HepG2 (cell line): ENCODE results near the gene TRPT1. TPM values are rescaled to one million over a fixed set of nuclear protein-coding genes. Genes with fewer than 3 reads are reported as not detected.

Experiments used
- AGO2 ChIP-seq: fragments of 200-400 bp; formaldehyde crosslinking; optimal IDR thresholded peaks from 2 replicates; pipeline ENCODE3; 2017; ENCODE audit warnings: mild to moderate bottlenecking, low read depth, low read length, moderate library complexity
- ATF7-NPFF ChIP-seq: sonication (generic); formaldehyde crosslinking; IDR thresholded peaks from 2 replicates; pipeline ENCODE4 v1.8.1; 2023; ENCODE audit warnings: mild to moderate bottlenecking, low read depth, missing genetic modification reagents, moderate library complexity
- DRAP1 ChIP-seq: IDR thresholded peaks from 2 replicates; pipeline ENCODE4 v1.6.1; 2016; ENCODE audit warnings: missing genetic modification reagents, missing compliant biosample characterization
- E2F5 ChIP-seq: sonication (generic); formaldehyde crosslinking; conservative IDR thresholded peaks from 2 replicates; pipeline ENCODE4 v1.4.0; 2020; ENCODE audit warnings: missing genetic modification reagents
- FOSL2 ChIP-seq: sonication (generic); formaldehyde crosslinking; IDR thresholded peaks from 2 replicates; pipeline ENCODE4 v1.4.0; 2020; ENCODE audit warnings: missing genetic modification reagents
- HNF1B ChIP-seq: sonication (generic); formaldehyde crosslinking; IDR thresholded peaks from 2 replicates; pipeline ENCODE4 v1.5.1; 2020; ENCODE audit warnings: mild to moderate bottlenecking, moderate library complexity, missing genetic modification reagents
- HNRNPK ChIP-seq: fragments of 200-400 bp; formaldehyde crosslinking; IDR thresholded peaks from 2 replicates; pipeline ENCODE4 v1.6.1; 2018; ENCODE audit warnings: low read length, low read depth, moderate library complexity, mild to moderate bottlenecking; ENCODE audit not compliant: poor library complexity, severe bottlenecking
- HOXA3 ChIP-seq: sonication (generic); formaldehyde crosslinking; IDR thresholded peaks from 2 replicates; pipeline ENCODE4 v1.5.0; 2020; ENCODE audit warnings: missing genetic modification reagents
- KDM3A ChIP-seq: IDR thresholded peaks from 2 replicates; pipeline ENCODE4 v1.6.1; 2018; ENCODE audit warnings: low read depth, missing compliant biosample characterization
- MEIS2 ChIP-seq: sonication (generic); formaldehyde crosslinking; IDR thresholded peaks from 2 replicates; pipeline ENCODE4 v1.9.0; 2021; ENCODE audit warnings: mild to moderate bottlenecking, missing genetic modification reagents
- SIN3A ChIP-seq: IDR thresholded peaks from 2 replicates; pipeline ENCODE4 v1.6.1; 2011; ENCODE audit warnings: low read depth, mild to moderate bottlenecking, control low read depth, low read length, borderline replicate concordance
- SIX4 ChIP-seq: sonication (generic); formaldehyde crosslinking; IDR thresholded peaks from 2 replicates; pipeline ENCODE4 v1.4.0; 2020; ENCODE audit warnings: missing genetic modification reagents
- SRSF1 ChIP-seq: fragments of 200-400 bp; formaldehyde crosslinking; optimal IDR thresholded peaks from 2 replicates; pipeline ENCODE3; 2017; ENCODE audit warnings: mild to moderate bottlenecking, low read depth, low read length, moderate library complexity
- TP53 ChIP-seq: sonication (generic); formaldehyde crosslinking; conservative IDR thresholded peaks from 2 replicates; pipeline ENCODE4 v1.4.0; 2020; ENCODE audit warnings: missing genetic modification reagents
- TSC22D2 ChIP-seq: sonication (generic); formaldehyde crosslinking; IDR thresholded peaks from 2 replicates; pipeline ENCODE4 v1.5.1; 2020; ENCODE audit warnings: missing genetic modification reagents, mild to moderate bottlenecking, borderline replicate concordance
- ZBTB38 ChIP-seq: sonication (generic); formaldehyde crosslinking; IDR thresholded peaks from 2 replicates; pipeline ENCODE4 v1.5.1; 2020; ENCODE audit warnings: mild to moderate bottlenecking, missing genetic modification reagents
- ZC3H13 ChIP-seq: sonication (generic); formaldehyde crosslinking; IDR thresholded peaks from 2 replicates; pipeline ENCODE4 v1.8.1; 2023; ENCODE audit warnings: mild to moderate bottlenecking, missing genetic modification reagents, moderate library complexity
- ZFP36L1 ChIP-seq: sonication (generic); formaldehyde crosslinking; IDR thresholded peaks from 2 replicates; pipeline ENCODE4 v1.8.0; 2022; ENCODE audit warnings: mild to moderate bottlenecking, missing genetic modification reagents, moderate library complexity
- ZFX ChIP-seq: sonication (generic); formaldehyde crosslinking; IDR thresholded peaks from 2 replicates; pipeline ENCODE4 v1.4.0; 2020; ENCODE audit warnings: mild to moderate bottlenecking, low read depth, missing genetic modification reagents, moderate library complexity
- ZNF350 ChIP-seq: sonication (generic); formaldehyde crosslinking; IDR thresholded peaks from 2 replicates; pipeline ENCODE4 v1.4.0; 2020; ENCODE audit warnings: mild to moderate bottlenecking, low read depth, missing genetic modification reagents, borderline replicate concordance
- ZNF484 ChIP-seq: sonication (generic); formaldehyde crosslinking; IDR thresholded peaks from 2 replicates; pipeline ENCODE4 v1.5.1; 2020; ENCODE audit warnings: mild to moderate bottlenecking, low read depth, missing genetic modification reagents, borderline replicate concordance
- ZNF576 ChIP-seq: sonication (generic); formaldehyde crosslinking; IDR thresholded peaks from 2 replicates; pipeline ENCODE4 v1.4.0; 2020; ENCODE audit warnings: mild to moderate bottlenecking, missing genetic modification reagents
- ZNF777 ChIP-seq: sonication (generic); formaldehyde crosslinking; IDR thresholded peaks from 2 replicates; pipeline ENCODE4 v1.4.0; 2020; ENCODE audit warnings: missing genetic modification reagents
- ZNF788 ChIP-seq: sonication (generic); formaldehyde crosslinking; IDR thresholded peaks from 2 replicates; pipeline ENCODE4 v1.5.0; 2020; ENCODE audit warnings: mild to moderate bottlenecking, missing genetic modification reagents, borderline replicate concordance
- ZNF839 ChIP-seq: sonication (generic); formaldehyde crosslinking; IDR thresholded peaks from 2 replicates; pipeline ENCODE4 v1.4.0; 2020; ENCODE audit warnings: missing genetic modification reagents, mild to moderate bottlenecking, borderline replicate concordance
- ZSCAN25 ChIP-seq: sonication (generic); formaldehyde crosslinking; IDR thresholded peaks from 2 replicates; pipeline ENCODE4 v1.8.0; 2022; ENCODE audit warnings: mild to moderate bottlenecking, missing genetic modification reagents
- ZSCAN29 ChIP-seq: sonication (generic); formaldehyde crosslinking; conservative IDR thresholded peaks from 2 replicates; pipeline ENCODE4 v1.4.0; 2020; ENCODE audit warnings: mild to moderate bottlenecking, missing genetic modification reagents
- polyA plus RNA-seq, 8 experiments: library from polyadenylated mRNA; depleted of rRNA in 3 of 8; stranded (reverse) in 7 of 8; unstranded in 1 of 8; fragments of >200 nt; fragmentation: Illumina TruSeq in 4 of 8; extraction: Trizol in 4 of 8; gene quantifications; 2 replicates each; pipeline versions ENCODE4 v1.2.1 to v1.2.3, GENCODE V29; 2011 to 2016; ENCODE audit warnings: low read depth in 4 of 8, missing spikeins in 1 of 8, mixed read lengths in 1 of 8; ENCODE audit not compliant: insufficient read depth in 1 of 8
- total RNA-seq, 5 experiments: library from RNA; depleted of rRNA; stranded (reverse); fragments of >200 nt; fragmentation: Illumina TruSeq; extraction: Trizol; gene quantifications; 2 replicates each; pipeline ENCODE4 v1.2.3, GENCODE V29; 2016; ENCODE audit warnings: low read depth in 1 of 5

Gene TRPT1
- total and polyA plus RNA-seq, 2 of the 13 experiments (the other 11 are each of a cell fraction or from before 2014, with no cell fraction given) = 24.8 to 40.7 TPM

GRCh38 chr11:64233913-64234586, 8.1 kb upstream of the TRPT1 start, which contains the start of gene VEGFB (continued):
- TF ChIP-seq HNF1B (CRISPR knock-in tag) = 0 out of 2 replicates have a peak, but pooled peaks have one; percentile 17
- peak; percentile 52 for TF ChIP-seq ZFX (CRISPR knock-in tag)
- no peak for TF ChIP-seq SRSF1
- peak; percentile 70 for TF ChIP-seq ZBTB38 (CRISPR knock-in tag)
- peak; percentile 33; the same call in 1 of the 2 replicates for TF ChIP-seq HOXA3 (CRISPR knock-in tag)
- TF ChIP-seq ZSCAN29 (CRISPR knock-in tag) = no peak
- TF ChIP-seq ZNF350 (CRISPR knock-in tag) = no peak; the same call in 1 of the 2 replicates
- TF ChIP-seq SIX4 (CRISPR knock-in tag) = no peak
- TF ChIP-seq ZNF788 (CRISPR knock-in tag) = peak; percentile 34; the same call in 1 of the 2 replicates
- no peak for TF ChIP-seq ZNF484 (CRISPR knock-in tag)
- TF ChIP-seq ZNF576 (CRISPR knock-in tag) = no peak
- TF ChIP-seq TSC22D2 (CRISPR knock-in tag) = no peak
- TF ChIP-seq ZNF839 = no peak
- 0 out of 2 replicates have a peak, but pooled peaks have one; percentile 25 for TF ChIP-seq ZSCAN25
- TF ChIP-seq ZC3H13 (CRISPR knock-in tag) = peak; percentile 75; the same call in 1 of the 2 replicates
- no peak for TF ChIP-seq ZFP36L1 (CRISPR knock-in tag)
- TF ChIP-seq ATF7-NPFF (CRISPR knock-in tag) = peak; percentile 51; the same call in 1 of the 2 replicates
- peak; percentile 30; the same call in 1 of the 2 replicates for TF ChIP-seq MEIS2 (CRISPR knock-in tag)
- TF ChIP-seq DRAP1 = 0 out of 2 replicates have a peak, but pooled peaks have one; percentile 41
- TF ChIP-seq FOSL2 (CRISPR knock-in tag) = no peak
- TF ChIP-seq E2F5 (CRISPR knock-in tag) = no peak
- 0 out of 2 replicates have a peak, but pooled peaks have one; percentile 21 for TF ChIP-seq SIN3A
- TF ChIP-seq HNRNPK = peak; percentile 36
- TF ChIP-seq ZNF777 = no peak; the same call in none of the 2 replicates
- no peak for TF ChIP-seq TP53 (CRISPR knock-in tag)
- 0 out of 2 replicates have a peak, but pooled peaks have one; percentile 29 for TF ChIP-seq KDM3A
- TF ChIP-seq AGO2 = peak; percentile 78
